ENCODE measurements around the gene CLN6.

- TF ChIP-seq CTCF (IDR thresholded peaks at IDR 0.05; ENCODE audit: low read depth, low read length) (no peak), EZH2phosphoT487 (IDR thresholded peaks at IDR 0.05; ENCODE audit: low read depth) (no peak)
Measured at GRCh38 chr15:68190048-68190447, 39.5 kb downstream of the CLN6 start.
